Upper lobe of right lung (tissue), 1 donor: ENCODE results near the gene ETV6. TPM values are rescaled to one million over a fixed set of nuclear protein-coding genes. Genes with fewer than 3 reads are reported as not detected.
A peak's percentile ranks its signal among the peaks of the same experiment; 100 is the strongest.

Source experiments
- ATAC-seq: fragments of 200-7000 bp; cut with Tn5 transposase; one replicate; pipeline ENCODE4 v1.9.1; 2020; ENCODE audit warnings: mild to moderate bottlenecking, moderate library complexity
- DNase-seq: peaks from one replicate; pipeline ENCODE4 v3.0.0-alpha.2; 2020
- H3K27ac ChIP-seq: fragments of 200-600 bp; one replicate; pipeline ENCODE4 v1.8.0; 2022
- H3K27me3 ChIP-seq: fragments of 200-600 bp; one replicate; pipeline ENCODE4 v1.8.0; 2022; ENCODE audit warnings: mild to moderate bottlenecking
- H3K36me3 ChIP-seq: fragments of 200-600 bp; one replicate; pipeline ENCODE4 v1.8.0; 2022
- H3K4me1 ChIP-seq: fragments of 200-600 bp; one replicate; pipeline ENCODE4 v1.8.0; 2022
- H3K4me3 ChIP-seq: fragments of 200-600 bp; one replicate; pipeline ENCODE4 v1.8.0; 2022; ENCODE audit warnings: mild to moderate bottlenecking
- H3K9me3 ChIP-seq: fragments of 200-600 bp; one replicate; pipeline ENCODE4 v1.8.0; 2022
- intact Hi-C: fragments of 100-400 bp; cut with DNase I; formaldehyde crosslinking; loops from one replicate; pipeline ENCODE4 v1.11.0; 2022
- total RNA-seq: library from RNA; stranded (reverse); fragmentation: NEBNext Ultra II Directional; extraction: Animal tissue kit (Norgen Biotek cat#: 25700); gene quantifications from one replicate; pipeline ENCODE4 v1.2.1, GENCODE V29; 2021
- TF ChIP-seq, protein P1 (sequence below): fragments of 200-600 bp; IDR thresholded peaks from one replicate; pipeline ENCODE4 v1.8.0; 2022; ENCODE audit warnings: antibody characterized with exemption
- donor health status: DM: no; HTN: yes; CAD: no; lungs with severe emphysema.

Gene ETV6
- total RNA-seq, 1 donor from 2014 or later: 45.0 TPM

DNA sequence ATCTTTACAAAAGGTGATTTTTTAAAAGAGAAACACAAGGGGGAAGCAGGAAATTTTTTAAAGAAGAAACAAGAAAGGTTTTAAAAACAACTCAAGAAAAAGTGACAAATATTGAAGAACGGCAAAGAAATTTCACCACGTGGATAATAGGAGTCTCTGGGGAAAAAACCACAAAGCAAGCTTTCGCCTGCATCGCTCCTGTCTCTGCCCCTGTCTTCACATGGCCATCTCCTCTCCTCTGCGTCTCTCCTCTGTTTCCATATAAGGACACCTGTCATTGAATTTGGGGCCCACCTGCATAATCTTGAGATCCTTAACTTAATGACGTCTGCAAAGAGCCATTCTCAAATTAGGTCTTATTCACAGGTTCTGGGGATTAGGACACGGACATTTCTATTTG lies 175.8 kb downstream of the ETV6 start:
- intact Hi-C loops: no loop called here
- H3K27ac ChIP-seq: no peak overlapping the region
- no peak for ATAC-seq
- TF ChIP-seq, protein P1, sequence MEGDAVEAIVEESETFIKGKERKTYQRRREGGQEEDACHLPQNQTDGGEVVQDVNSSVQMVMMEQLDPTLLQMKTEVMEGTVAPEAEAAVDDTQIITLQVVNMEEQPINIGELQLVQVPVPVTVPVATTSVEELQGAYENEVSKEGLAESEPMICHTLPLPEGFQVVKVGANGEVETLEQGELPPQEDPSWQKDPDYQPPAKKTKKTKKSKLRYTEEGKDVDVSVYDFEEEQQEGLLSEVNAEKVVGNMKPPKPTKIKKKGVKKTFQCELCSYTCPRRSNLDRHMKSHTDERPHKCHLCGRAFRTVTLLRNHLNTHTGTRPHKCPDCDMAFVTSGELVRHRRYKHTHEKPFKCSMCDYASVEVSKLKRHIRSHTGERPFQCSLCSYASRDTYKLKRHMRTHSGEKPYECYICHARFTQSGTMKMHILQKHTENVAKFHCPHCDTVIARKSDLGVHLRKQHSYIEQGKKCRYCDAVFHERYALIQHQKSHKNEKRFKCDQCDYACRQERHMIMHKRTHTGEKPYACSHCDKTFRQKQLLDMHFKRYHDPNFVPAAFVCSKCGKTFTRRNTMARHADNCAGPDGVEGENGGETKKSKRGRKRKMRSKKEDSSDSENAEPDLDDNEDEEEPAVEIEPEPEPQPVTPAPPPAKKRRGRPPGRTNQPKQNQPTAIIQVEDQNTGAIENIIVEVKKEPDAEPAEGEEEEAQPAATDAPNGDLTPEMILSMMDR: no peak
- DNase-seq: no peak
- no peaks in the 10 kb centered on the region for H3K9me3 ChIP-seq
- no peaks in the 10 kb centered on the region for H3K27me3 ChIP-seq
- H3K4me3 ChIP-seq: no peak overlapping the region
- peaks cover 46% of the 10 kb centered on the region for H3K4me1 ChIP-seq
- H3K36me3 ChIP-seq: no peaks in the 10 kb centered on the region

DNA sequence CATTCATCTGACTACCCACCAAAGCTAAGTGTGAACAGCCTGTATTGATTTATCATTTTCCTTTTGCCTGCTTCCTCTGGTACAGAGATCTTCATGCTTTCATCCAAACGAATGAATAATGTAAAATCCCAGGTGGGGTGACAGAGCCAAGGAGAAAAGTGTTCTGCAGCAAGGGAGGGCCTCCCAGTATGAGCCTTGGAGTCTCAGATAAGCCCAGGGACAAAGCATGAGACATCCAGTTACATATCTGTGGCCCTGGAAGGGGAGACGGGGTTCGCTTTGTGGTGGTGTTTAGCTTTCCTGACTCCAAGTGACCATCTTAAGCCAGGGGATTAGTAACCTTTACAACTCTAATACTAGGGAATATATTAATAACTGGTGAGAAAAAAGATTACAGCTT lies 177.1 kb downstream of the ETV6 start:
- no peak for DNase-seq
- Histone ChIP-seq H3K4me3 (no peak overlapping the region), H3K27me3 (no peaks in the 10 kb centered on the region), H3K4me1 (peaks cover 53% of the 10 kb centered on the region), H3K9me3 (no peaks in the 10 kb centered on the region), H3K36me3 (no peaks in the 10 kb centered on the region), H3K27ac (no peak overlapping the region)
- TF ChIP-seq, protein P1: no peak
- intact Hi-C loops: no loop called here
- ATAC-seq: no peak

DNA sequence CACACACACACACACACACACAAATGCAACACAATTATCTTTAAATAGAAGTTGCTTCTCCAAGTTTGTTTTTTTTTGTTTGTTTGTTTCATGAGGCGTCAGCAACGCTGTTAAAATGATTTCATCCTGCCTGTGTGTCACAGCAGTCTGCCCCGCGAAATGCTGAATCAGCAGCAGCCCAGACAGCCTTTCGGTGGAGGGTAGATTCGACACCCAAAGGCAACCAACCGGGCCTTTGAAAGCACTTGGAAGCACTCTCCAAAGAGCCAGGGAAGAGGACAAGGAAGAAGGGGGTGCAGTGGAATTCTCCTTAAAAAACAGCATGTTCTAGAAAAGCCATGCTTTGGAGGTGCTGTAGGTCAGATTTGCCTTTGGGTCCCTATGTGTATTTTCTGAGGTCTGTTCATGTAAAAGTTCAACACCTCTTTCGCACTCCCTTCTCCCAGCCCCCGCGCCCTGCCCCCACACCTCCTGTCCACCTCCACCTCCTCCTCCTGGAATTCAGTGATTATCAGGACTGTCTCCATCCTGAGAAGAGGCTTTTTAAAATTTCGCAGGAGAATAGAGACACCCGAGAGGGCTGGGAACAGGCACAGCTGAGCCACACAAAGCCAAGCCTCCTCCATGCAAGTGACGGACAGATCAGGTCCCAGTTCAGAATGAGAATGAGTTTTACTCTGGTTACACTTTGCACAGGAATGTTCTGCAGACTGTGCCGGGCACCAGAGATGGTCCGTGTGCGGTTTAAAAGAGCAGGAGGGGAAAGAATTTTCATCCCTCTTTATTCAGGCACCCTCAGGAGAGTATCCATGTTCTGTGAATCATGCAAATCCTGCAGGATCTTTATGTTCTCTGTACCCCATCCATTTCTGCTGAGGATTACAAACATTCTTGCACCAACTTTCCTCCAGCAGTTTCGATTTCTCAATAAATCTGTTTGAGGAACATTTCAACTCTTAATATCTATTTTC lies 177.9 kb downstream of the ETV6 start:
- H3K4me1 ChIP-seq: peaks cover 47% of the 10 kb centered on the region
- DNase-seq (no peak), ATAC-seq (no peak)
- no peaks in the 10 kb centered on the region for H3K36me3 ChIP-seq
- TF ChIP-seq, protein P1: no peak
- intact Hi-C loops: no loop called here
- peak overlapping the region; percentile 20 for H3K4me3 ChIP-seq
- no peaks in the 10 kb centered on the region for H3K9me3 ChIP-seq
- H3K27ac ChIP-seq: peak overlapping the region; percentile 30
- no peaks in the 10 kb centered on the region for H3K27me3 ChIP-seq

DNA sequence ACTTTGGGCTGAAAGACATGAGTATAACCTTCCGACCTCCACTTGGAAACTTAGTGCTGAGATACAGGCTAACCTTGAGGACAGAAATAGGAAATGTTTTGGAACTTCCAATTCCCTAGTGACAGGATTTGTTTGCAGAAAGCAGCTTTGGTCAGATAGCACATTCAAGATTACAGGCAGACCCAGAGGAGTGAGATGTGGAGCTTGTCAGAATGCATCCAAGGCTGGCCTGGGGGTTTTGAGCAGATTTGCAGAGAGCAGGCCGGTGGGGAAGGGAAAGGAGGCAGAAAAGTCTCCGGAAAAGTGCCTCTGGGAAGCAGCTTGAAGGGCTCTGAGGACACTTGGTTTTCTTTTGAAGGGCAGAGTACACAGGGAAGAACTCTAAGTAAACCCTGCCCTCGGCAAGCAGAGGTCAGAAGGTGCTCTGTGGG lies 180.3 kb downstream of the ETV6 start:
- Histone ChIP-seq H3K4me3 (no peak overlapping the region), H3K4me1 (peaks cover 49% of the 10 kb centered on the region)
- ATAC-seq: peak; percentile 11

DNA sequence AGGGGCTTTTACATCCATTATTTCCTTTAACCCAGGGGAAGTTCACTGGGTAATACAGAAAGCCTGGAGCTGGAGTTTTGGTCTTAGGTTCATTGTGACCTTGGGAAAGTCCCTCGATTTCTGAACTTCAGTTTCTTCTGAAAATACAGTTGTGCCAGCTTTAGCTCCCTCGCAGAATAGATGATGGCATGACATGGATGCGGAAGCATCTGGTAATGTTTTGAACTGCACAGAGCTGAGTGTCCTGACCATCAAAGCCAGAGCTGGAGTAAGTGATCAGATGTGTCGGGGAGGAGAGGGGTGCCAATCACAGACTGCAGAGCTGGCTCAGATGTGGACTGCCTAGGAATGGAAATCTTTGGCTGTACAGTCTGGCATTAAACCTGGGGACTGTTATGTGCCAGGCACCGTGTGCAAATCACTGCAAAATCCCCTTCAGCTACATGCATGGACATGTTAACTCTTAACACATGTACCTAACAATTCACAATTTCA lies 180.9 kb downstream of the ETV6 start:
- TF ChIP-seq, protein P1: no peak
- ATAC-seq (peak; percentile 12), DNase-seq (no peak)
- H3K36me3 ChIP-seq: no peaks in the 10 kb centered on the region
- no peak overlapping the region for H3K4me3 ChIP-seq
- H3K27ac ChIP-seq: peak overlapping the region; percentile 63
- no peaks in the 10 kb centered on the region for H3K27me3 ChIP-seq
- intact Hi-C loops: no loop called here
- no peaks in the 10 kb centered on the region for H3K9me3 ChIP-seq
- H3K4me1 ChIP-seq: peaks cover 55% of the 10 kb centered on the region

More for the DNA sequence above, 180.3 kb downstream of the ETV6 start:
- H3K27me3 ChIP-seq: no peaks in the 10 kb centered on the region
- TF ChIP-seq, protein P1: no peak
- H3K9me3 ChIP-seq: no peaks in the 10 kb centered on the region
- H3K36me3 ChIP-seq: no peaks in the 10 kb centered on the region
- intact Hi-C loops: no loop called here
- peak overlapping the region; percentile 63 for H3K27ac ChIP-seq
- no peak for DNase-seq
